Type B pancreatic cell (in vitro differentiated cells): ENCODE measurements around the gene TM7SF2. TPM values are rescaled to one million over a fixed set of nuclear protein-coding genes. Genes with fewer than 3 reads are reported as not detected.

Experiments used
- DNase-seq: peaks from one replicate; pipeline ENCODE4 v3.0.0; 2021; ENCODE audit warnings: mixed read lengths; ENCODE audit not compliant: unreplicated experiment; ENCODE audit errors: extremely low spot score
- H3K27ac Mint-ChIP-seq: 2 replicates; pipeline ENCODE4 v1.8.0; 2021; ENCODE audit warnings: mild to moderate bottlenecking, mixed read lengths
- H3K27me3 Mint-ChIP-seq: 2 replicates; pipeline ENCODE4 v1.8.0; 2021; ENCODE audit warnings: mixed read lengths
- H3K36me3 Mint-ChIP-seq: 2 replicates; pipeline ENCODE4 v1.8.0; 2021; ENCODE audit warnings: mixed read lengths
- H3K4me1 Mint-ChIP-seq: one replicate; pipeline ENCODE4 v1.8.0; 2021; ENCODE audit warnings: mixed read lengths; ENCODE audit not compliant: unreplicated experiment
- H3K4me3 Mint-ChIP-seq: 2 replicates; pipeline ENCODE4 v1.8.0; 2021; ENCODE audit warnings: mild to moderate bottlenecking, mixed read lengths
- H3K9me3 Mint-ChIP-seq: 2 replicates; pipeline ENCODE4 v1.8.0; 2021; ENCODE audit warnings: mixed read lengths
- CTCF ChIP-seq: fragments of 200-600 bp; sonication (generic); conservative IDR thresholded peaks from 2 replicates; pipeline ENCODE4 v1.5.0; 2021; ENCODE audit warnings: antibody characterized with exemption, mild to moderate bottlenecking
- long read RNA-seq: library from polyadenylated mRNA; unstranded; transcript quantifications from one replicate; pipeline ENCODE4 v2.0.0, GENCODE V29; 2020
- total RNA-seq: library from RNA; stranded (reverse); gene quantifications from 2 replicates; pipeline ENCODE4 v1.2.1, GENCODE V29; 2021; ENCODE audit warnings: low replicate concordance

TM7SF2 gene
- 52.2 and 61.3 TPM in 2 replicates for total RNA-seq
- long read RNA-seq, transcript TM7SF2-217 (8 exons, 2,094 nt) = minor isoform, 6 of 48 reads
- long read RNA-seq, transcript TM7SF2-201 (10 exons, 1,722 nt) = major isoform, 27 of 48 reads
- long read RNA-seq, partial matches to known transcripts = 6 of 48 reads
- long read RNA-seq, other reads (novel, unspliced or antisense) = 7 of 48 reads

- peak; percentile 93 for DNase-seq
- no peak for TF ChIP-seq CTCF
- H3K4me1 Mint-ChIP-seq = peaks cover 20% of the 10 kb centered on the region
- H3K9me3 Mint-ChIP-seq = no peaks in the 10 kb centered on the region
- peak within 1 kb of the TSS; percentile 94 for H3K4me3 Mint-ChIP-seq
- no peaks in the 10 kb centered on the region for H3K36me3 Mint-ChIP-seq
- peaks cover 7% of the 10 kb centered on the region for H3K27me3 Mint-ChIP-seq
- peak within 1 kb of the TSS; percentile 91 for H3K27ac Mint-ChIP-seq
Observed at GRCh38 chr11:65111744-65112545, at the start of gene TM7SF2. TSS of gene TM7SF2 (plus strand) at chr11:65111872. CDS start at chr11:65112016, 144 bp downstream.

- no peaks in the 10 kb centered on the region for H3K27me3 Mint-ChIP-seq
- no peak overlapping the region for H3K27ac Mint-ChIP-seq
- no peaks in the 10 kb centered on the region for H3K36me3 Mint-ChIP-seq
- no peak for TF ChIP-seq CTCF
- no peak for DNase-seq
- H3K4me3 Mint-ChIP-seq = no peak overlapping the region
- no peaks in the 10 kb centered on the region for H3K9me3 Mint-ChIP-seq
- H3K4me1 Mint-ChIP-seq = no peaks in the 10 kb centered on the region
Observed at GRCh38 chr11:65063532-65063931, 48.1 kb upstream of the TM7SF2 start.

GRCh38 chr11:65064847-65065240 lies 46.8 kb upstream of the TM7SF2 start:
- H3K27me3 Mint-ChIP-seq = no peaks in the 10 kb centered on the region

GRCh38 chr11:65065851-65066250 lies 45.8 kb upstream of the TM7SF2 start:
- H3K9me3 Mint-ChIP-seq = no peaks in the 10 kb centered on the region
- H3K27ac Mint-ChIP-seq = no peak overlapping the region
- H3K36me3 Mint-ChIP-seq = no peaks in the 10 kb centered on the region
- no peak for TF ChIP-seq CTCF
- H3K4me3 Mint-ChIP-seq = no peak overlapping the region
- no peaks in the 10 kb centered on the region for H3K27me3 Mint-ChIP-seq
- H3K4me1 Mint-ChIP-seq = no peaks in the 10 kb centered on the region
- DNase-seq = no peak

More at GRCh38 chr11:65064847-65065240, 46.8 kb upstream of the TM7SF2 start:
- no peaks in the 10 kb centered on the region for H3K4me1 Mint-ChIP-seq
- H3K4me3 Mint-ChIP-seq = no peak overlapping the region
- H3K27ac Mint-ChIP-seq = no peak overlapping the region
- H3K36me3 Mint-ChIP-seq = no peaks in the 10 kb centered on the region
- no peak for TF ChIP-seq CTCF
- no peaks in the 10 kb centered on the region for H3K9me3 Mint-ChIP-seq
- DNase-seq = no peak

- H3K27ac Mint-ChIP-seq = no peak overlapping the region
- H3K9me3 Mint-ChIP-seq = no peaks in the 10 kb centered on the region
- no peak for DNase-seq
- H3K27me3 Mint-ChIP-seq = no peaks in the 10 kb centered on the region
- no peak overlapping the region for H3K4me3 Mint-ChIP-seq
- TF ChIP-seq CTCF = no peak
- H3K36me3 Mint-ChIP-seq = no peaks in the 10 kb centered on the region
- H3K4me1 Mint-ChIP-seq = no peaks in the 10 kb centered on the region
Observed at GRCh38 chr11:65066315-65066714, 45.4 kb upstream of the TM7SF2 start.
